GF-D8 (cell line): ENCODE measurements around the gene SLC25A33.
"Not testable (repeated sequence)": the region's sequence is repeated elsewhere in the genome, so short reads cannot be mapped to it uniquely, and the experiment has no call there.

Source experiments
- DNase-seq: peaks from one replicate; lab custom pipeline; 2025; lab: John Stamatoyannopoulos, UW

The SLC25A33 gene

DNA sequence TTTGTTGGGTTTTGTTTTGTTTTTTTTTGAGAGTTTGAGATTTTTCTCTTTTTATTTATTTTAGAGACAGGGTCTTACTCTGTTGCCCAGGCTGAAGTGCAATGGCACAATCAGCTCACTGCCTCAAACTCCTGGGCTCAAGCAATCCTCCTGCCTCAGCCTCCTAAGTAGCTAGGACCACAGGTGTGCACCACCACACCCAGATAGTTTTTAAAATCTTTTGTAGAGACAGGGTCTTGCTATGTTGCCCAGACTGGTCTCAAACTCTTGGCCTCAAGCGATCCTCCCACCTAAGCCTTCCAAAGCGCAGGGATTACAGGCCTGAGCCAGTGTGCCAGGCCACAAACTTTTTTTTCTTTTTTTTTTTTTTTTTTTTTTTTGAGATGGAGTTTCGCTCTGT is 85.8 kb downstream of the SLC25A33 start:
- DNase-seq = not testable (repeated sequence)

DNA sequence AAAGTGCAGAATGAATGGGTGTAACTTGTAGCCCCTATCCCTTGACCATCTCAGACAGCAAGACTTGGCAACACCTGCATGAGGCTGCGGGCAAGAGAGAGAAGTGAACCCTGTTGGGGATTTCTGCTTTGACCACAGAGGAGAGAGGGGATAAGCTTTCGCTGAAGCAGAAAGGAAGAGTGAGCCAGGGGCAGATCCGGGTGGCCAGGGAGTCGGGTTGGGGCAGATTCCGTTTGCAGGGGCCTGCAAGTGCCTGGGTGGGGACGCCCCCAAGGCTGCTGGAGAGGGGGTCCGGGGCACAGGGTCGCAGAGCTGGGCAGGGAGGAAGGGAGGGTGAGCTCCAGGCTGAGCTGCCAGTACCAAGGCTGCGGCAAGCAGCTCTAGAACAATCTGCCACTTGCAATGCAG is 86.9 kb downstream of the SLC25A33 start:
- no peak for DNase-seq

DNA sequence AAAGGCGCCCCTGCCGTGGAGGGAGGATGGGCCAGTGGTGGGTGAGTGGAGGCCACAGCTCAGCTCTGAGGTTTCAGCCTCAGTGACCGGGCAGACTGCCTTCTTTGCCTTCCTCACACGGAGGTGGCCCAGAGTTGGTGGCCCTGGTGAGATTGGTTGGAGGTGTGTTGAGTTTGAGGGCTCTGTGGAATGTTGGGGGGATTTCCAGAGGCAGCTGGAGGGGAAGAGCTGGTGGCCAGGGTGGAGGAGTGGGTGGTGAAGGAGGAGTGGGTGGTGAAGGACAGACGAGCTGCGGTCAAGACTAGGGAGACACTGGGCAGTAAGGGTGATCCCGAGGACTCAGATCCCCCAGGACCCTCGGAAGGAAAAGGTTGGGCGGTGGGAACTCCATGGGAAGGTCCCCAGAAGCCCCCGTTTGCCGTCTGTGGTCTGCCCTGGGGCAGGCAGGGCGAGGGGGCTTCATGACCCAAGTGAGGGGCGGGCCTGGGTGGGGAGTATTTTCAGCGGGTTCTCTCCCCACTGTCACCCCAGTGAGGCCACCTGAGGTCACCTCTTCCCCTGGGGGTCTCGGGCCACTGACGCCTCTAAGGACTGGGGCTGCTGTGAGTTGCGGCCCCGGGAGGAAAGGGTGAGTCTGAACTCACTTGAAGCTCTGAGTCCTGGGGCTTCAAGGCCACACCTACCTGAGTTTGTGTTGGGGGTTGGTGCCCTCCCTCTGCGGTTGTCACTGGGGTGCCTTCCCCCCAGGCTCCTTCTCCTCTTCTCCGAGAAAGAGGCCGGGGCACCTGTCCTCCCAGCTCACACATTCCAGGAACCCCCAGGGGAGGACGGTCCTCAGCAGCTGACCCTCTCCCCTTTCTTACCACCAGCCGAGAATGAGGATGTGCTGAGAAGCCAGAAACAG is 89.5 kb downstream of the SLC25A33 start:
- DNase-seq = no peak

DNA sequence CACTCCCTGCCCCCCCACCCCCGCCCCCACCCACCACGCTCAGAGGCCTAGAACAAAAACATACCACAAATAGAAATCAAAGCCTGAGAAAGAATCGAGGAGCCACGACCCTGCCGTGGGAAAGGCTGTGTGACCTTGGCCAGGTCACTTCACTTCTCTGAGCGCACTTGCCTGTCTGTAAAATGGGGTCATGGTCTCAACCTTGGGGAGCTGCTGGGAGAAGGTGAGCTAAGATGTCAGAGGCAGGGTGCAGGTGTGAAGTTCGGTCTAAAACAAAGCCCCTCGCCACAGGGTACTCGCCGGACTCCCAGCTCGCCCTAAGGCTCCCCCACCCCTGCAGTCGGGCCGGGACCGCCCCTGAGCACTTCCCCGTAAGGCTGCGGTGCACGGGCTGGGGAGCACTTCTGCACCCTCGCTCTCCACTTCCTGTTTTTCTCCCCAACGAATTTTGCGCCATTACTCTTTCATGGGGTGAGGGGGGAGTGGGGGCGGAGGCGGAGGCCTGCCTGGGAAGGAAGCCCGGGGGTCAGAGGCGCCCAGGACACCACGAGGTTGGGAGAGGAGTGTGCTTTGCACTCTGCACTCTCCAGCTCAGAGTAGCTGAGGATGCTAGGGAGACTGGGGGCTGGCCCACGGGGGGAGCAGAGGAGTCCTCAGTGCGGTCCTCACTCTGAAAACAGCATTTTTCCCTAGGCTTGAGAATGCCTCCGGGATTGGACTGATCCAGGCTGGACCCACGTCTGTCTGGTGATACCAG is 90.4 kb downstream of the SLC25A33 start:
- peak; percentile 84 for DNase-seq

GRCh38 chr1:9630331-9631111 is 91.3 kb downstream of the SLC25A33 start:
- DNase-seq = no peak

DNA sequence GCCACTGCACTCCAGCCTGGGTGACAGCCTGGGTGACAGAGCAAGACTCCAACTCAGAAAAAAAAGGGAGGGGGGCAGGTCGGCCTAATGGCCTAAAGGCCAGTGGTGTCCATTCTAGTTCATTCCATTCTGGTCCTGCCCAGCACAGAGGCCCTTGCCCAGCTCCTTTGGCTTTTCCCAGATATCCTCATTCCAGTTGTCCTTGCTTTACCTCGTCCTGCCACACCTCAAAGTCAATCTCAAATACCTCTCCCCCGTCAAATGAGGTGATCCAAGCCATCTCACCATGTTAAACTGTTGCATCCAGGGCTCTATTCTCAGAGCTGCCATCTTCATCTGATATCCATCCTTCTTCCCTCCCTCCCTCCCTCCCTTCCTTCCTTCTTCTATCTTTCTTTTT is 92.3 kb downstream of the SLC25A33 start:
- no peak for DNase-seq

- DNase-seq = no peak
Measured at GRCh38 chr1:9633493-9633892, 94.2 kb downstream of the SLC25A33 start.

GRCh38 chr1:9634582-9634981 is 95.3 kb downstream of the SLC25A33 start:
- no peak for DNase-seq
